Inferior parietal cortex (tissue), 1 donor: ENCODE data around the gene PDE6B.
"Not testable (repeated sequence)": the region's sequence is repeated elsewhere in the genome, so short reads cannot be mapped to it uniquely, and the experiment has no call there.

Source experiments
- DNase-seq: peaks from one replicate; pipeline ENCODE4 v3.0.0-alpha.2; 2016; ENCODE audit errors: extremely low spot score

PDE6B gene

GRCh38 chr4:635851-636627 is 10.7 kb downstream of the PDE6B start:
- DNase-seq: no peak

DNA sequence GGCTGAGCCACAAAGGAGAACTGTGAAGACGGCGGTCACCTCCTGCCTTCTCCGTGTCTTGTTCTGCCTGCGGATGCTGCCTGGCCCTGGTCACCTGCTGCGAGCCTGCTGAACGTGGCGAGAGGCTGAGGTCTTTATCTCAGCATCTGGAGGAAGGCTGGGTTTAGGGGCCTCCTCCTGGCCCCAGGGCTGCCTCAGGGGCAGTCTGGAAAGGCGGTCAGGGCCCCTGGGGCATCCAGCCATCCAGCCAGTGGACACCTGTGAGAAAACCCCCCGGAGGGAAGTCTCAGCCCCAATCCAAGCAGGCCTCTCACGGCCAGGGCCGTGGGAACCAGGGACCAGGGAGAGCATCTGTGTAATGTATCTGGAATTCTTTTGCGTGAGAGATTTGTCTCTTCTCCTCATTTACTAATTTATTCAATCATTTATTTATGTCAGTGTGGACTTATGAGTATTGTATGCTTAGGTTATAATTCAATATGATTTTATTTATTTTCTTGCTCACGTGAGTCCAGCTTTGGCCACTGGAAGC is 11.3 kb downstream of the PDE6B start:
- DNase-seq: no peak

DNA sequence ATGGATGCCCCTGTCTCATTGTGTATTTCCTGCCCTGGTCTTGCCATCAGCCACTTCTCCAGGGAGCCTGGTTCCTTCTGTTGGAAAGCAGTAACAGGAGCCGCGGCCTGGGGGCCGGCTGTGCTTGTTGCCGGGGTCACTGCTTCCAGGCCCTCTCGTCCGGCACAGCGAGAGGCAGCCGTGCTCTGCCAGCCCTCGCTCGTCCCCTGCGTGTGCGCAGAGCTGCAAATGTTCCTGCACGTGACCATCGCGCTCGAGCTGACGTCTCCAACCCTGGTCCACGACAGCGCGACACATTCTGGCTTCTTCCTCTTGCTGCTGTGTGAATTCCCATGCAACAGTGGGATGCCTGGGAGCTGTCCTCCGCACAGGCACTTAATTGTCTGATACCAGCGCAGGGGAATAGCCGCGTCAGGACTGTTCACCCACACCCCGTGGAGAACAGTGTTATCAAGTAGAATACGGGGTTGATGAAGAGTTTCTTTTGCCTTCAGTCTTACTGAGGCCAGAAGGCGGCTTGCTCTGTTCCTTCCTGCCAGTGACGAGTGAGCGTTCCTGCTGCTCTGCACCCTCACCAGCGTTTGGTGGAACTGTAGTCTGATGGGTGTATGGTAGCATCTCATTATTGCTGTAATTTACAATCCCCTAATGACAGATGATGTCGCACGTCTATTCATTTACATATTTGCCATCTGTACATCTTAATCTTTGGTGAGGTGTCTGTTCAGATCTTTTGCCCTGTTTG is 12.3 kb downstream of the PDE6B start:
- DNase-seq: no peak

- DNase-seq: not testable (repeated sequence)
Observed at GRCh38 chr4:642366-642765, 17.0 kb downstream of the PDE6B start.

DNA sequence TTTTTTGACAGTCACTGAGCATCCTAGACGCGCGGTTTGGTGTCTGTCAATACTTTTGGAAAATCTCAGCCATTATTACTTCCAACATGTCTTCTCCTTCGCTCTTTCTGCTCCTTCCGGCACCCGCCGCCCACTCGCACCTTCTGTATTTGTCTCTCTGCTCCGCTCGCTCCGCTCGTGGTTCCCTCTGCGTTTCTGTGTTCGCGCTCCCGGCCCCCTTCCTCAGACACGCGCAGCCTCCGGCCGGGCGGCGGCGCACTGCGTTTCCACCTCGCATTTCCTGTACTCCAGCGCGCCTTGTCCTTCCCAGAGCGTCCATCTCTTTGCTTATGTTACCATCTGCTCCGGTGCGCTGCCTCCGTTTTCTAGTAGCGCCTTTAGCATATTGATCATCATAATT is 21.1 kb downstream of the PDE6B start:
- DNase-seq: no peak

- no peak for DNase-seq
Observed at GRCh38 chr4:647481-647880, 22.1 kb downstream of the PDE6B start.

DNA sequence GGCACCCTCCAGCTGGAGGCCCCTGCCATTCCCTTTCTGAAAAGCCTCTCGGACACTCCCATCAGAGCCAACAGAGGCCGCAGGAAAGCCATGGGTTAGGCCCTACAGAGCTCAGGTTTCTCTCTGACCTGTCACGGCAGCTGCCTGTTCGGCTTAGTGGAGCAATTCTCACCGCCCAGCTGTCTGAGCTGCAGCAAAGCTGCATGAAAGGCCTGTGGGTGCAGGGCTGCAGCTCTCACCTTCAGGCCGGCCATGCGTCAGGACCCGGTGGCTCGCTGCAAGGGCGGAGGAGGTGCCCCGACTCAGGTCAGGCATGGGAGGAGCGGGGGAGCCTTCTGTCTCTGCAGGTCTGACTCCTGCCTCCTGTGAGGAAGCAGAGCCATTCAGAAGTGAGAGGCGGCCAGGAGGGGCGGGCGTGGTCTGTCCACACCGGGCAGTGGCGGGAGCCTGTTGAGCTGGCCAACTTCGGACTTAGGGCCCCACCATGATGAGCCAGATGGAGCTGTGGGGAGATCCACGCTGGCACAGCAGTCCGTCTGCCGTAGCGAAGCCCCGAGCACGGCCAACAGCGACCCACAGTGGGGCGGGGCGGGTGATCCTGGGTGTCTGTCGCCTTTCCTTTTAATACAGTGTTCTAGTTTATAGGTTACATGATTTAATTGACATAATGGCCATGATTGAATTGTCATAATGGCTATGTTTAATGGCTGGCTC is 23.4 kb downstream of the PDE6B start:
- DNase-seq: no peak

GRCh38 chr4:649293-649625 is 23.9 kb downstream of the PDE6B start:
- no peak for DNase-seq

GRCh38 chr4:649751-650310 is 24.5 kb downstream of the PDE6B start:
- DNase-seq: no peak

DNA sequence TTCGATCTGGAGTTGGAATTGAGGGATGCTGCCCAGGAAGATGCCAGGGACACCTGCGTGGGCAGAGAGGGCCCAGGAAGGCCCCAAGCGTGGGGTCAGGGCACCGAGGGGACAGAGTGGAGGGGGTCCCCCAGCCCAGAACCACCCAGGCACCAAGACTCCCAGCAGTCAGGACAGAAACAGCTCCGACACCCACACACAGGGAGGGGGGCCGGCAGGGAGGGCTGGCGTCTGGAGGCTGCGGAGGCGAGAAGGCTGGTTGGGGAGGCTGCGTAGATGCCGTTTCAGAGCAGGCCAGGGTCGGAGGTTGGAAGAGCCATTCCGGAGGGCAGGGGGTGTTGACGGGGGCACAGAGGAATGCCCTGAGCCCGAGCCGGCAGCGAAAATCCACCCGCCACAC is 25.1 kb downstream of the PDE6B start:
- DNase-seq: no peak

DNA sequence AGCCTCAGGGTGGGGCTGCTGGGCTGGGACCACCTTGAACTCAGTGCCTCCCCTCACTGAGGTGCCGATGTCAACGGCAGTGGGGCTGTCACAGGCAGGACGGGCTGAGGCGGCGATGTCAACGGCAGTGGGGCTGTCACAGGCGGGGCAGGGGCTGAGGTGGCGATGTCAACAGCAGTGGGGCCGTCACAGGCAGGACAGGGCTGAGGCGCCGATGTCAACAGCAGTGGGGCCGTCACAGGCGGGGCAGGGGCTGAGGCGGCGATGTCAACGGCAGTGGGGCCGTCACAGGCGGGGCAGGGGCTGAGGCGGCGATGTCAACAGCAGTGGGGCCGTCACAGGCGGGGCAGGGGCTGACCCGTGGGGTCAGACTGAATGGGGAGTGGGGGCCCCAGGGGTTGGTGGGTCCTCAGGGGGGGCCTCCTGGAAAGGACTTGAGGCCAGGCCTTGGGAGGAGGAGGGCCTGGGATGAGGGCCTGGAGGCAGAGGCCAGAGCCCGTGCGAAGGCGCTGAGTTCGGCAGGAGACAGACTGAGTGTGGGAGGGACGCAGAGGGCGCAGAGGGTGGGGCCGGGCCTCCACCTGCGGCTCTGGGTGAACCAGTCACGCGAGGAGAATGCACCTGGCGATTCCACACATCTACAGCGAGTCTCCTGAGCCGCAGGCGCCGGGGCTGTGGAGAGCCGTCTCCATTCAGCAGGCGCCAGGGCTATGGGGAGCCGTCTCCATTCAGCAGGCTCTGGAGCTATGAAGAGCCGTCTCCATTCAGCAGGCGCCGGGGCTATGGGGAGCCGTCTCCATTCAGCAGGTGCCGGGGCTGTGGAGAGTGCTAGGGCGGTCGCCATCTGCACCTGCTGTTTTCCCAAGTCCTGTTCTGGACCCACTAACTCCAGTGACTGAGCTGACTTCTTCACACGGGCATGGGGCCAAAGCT is 25.8 kb downstream of the PDE6B start:
- DNase-seq: no peak

DNA sequence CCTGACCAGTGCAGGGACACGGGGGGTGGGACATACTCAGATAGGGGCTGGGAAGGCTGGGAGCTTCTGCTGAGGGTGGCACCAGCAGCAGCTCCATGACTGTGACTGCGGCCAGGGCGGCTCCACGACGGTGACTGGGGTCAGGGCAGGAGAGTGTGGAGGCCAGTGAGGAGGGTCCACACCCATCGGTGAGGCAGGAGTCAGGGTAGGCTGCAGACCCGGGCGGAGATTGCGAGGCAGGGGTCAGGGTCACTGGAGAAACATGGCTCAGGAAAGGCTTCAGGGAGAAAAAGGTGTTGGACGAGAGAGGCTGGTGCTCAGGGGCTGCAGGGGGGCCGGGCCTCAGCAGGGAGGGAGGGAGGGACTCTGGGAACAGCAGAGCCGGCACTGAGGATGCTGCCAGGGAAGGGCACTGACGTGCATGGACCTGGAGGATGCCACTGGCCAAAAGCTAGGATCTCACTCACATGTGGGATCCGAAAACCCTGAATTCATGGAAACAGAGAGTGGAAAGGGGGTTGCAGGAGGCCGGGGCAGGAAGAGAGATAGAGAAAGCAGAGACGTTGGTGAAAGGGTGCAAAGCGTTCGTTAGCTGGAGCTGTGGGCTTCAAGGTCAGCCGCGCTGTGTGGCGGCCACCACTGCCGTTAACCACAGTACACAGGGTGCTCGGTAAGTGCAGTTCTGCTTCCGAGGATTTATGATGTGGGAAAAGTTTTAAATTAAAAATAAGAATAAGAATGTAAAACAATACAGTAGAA is 26.7 kb downstream of the PDE6B start:
- DNase-seq: no peak

DNA sequence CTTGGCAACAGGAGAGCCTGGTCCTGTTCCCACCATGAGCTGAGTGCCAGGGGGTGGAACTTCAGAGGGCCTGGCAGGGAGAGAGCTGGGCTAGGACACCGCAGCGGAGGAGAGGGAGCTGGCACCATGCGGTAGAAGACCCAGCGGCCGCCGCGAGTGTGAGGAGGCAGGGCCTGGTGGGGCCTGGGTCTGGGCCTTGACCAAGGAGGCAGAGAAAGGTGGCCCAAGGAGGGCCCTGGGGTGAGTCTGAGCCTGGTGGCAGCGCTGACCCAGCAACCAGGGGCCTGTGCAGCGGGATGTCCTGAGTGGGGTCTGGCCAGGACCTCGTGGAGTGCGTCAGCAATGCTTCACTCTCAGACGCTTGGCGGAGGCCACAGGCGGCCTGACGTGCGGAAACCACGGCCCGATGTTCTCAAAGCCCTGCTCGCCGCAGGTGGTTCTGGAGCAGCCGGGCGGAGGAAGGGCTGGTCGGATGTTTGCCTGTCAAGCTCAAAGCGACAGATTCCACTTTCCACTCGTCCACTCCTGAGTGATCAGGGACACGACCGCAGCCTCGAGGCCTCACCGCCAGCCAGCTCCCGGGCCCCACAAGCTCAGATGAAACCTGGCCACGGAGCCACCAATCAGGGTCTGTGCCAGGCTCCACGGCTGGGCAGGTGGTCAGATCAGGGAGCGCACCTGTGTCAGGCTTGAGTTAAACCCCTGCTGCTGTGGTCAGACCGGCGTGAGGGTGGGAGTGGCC is 27.9 kb downstream of the PDE6B start:
- DNase-seq: no peak

DNA sequence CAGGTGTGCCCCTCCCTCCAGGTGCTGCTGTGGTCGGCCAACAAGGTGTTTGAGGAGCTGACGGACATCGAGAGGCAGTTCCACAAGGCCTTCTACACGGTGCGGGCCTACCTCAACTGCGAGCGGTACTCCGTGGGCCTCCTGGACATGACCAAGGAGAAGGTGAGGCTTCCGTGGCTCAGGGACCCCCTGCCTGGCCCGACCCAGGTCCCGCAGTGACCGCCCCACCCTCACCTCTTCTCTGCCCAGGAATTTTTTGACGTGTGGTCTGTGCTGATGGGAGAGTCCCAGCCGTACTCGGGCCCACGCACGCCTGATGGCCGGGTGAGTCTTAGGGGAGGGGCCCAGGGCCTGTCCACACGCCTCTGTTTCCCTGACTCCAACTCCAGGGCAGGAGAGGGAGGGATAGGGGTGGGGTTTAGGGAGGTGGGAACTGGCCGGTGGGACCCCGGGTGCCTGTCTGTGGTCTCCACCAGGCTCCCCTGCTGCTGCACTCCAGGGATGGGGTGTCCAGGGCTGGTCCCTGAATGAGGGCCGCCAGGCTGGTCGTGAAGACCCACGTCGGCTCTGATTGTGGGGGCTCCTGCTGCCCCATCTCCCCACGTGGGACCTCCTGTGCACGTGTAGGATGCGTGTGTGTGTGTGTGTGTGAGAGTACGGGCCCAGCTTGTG is 28.6 kb downstream of the PDE6B start:
- DNase-seq: no peak

- no peak for DNase-seq
Observed at GRCh38 chr4:654503-654845, 29.1 kb downstream of the PDE6B start.

DNA sequence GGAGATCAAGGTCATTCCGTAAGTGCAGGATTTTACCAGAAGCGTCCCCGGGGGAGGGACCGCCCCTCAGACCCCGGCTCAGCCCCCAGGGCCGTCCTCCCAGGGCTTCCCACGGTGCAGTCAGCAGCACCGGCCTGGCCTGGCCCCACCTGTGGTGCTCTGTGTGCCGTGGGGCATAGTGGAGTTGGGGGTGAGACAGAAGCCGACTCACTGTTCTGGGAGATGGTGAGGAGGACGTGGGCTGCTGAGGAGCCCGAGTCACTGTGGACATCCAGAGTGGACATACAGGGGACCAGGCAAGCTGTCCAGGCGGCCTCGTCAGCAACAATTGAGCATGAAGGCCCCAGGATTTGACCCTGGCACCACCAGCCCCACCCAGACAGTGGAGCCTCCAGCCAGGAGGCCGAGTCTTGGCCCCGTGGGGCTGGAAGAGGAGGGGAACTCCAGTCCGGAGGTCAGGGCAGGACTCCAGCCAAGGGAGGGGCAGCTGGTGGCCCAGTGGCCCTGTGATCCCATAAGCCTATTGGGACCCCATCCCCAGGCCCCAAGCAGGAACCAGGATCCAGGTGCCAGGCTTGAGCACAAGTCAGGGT is 29.6 kb downstream of the PDE6B start:
- no peak for DNase-seq

DNA sequence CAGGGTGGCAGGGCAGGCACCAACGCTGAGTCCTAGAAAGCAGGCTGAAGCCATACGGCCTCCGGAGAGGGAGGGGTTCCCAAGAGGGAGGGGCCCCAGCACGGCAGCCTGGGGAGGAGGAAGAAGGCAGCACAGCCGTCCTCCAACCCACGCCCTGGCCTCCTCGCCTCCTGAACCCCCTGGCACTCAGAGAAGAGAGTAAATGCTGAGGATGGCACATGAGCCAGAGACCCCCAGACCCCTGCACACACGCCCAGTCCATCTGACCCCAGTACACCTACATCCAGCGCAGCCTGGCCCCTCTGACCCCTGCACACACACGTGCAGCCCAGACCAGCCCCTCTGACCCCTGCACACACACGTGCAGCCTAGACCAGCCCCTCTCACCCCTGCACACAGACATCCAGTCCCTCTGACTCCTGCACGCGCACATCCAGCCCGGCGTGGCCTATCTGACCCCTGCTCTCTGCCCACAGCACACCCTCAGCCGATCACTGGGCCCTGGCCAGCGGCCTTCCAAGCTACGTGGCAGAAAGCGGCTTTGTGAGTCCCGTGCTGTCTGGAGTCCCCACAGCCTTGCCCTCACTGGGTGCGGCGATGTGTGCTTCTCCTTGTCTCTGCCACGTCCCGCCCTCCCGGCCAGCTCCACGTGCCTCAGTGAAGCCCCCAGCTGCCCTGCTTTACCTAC is 30.2 kb downstream of the PDE6B start:
- DNase-seq: no peak
